Measurements from ENCODE around the gene DYNLT1.
"Not testable (repeated sequence)": the region's sequence is repeated elsewhere in the genome, so short reads cannot be mapped to it uniquely, and the experiment has no call there.

DYNLT1 gene

DNA sequence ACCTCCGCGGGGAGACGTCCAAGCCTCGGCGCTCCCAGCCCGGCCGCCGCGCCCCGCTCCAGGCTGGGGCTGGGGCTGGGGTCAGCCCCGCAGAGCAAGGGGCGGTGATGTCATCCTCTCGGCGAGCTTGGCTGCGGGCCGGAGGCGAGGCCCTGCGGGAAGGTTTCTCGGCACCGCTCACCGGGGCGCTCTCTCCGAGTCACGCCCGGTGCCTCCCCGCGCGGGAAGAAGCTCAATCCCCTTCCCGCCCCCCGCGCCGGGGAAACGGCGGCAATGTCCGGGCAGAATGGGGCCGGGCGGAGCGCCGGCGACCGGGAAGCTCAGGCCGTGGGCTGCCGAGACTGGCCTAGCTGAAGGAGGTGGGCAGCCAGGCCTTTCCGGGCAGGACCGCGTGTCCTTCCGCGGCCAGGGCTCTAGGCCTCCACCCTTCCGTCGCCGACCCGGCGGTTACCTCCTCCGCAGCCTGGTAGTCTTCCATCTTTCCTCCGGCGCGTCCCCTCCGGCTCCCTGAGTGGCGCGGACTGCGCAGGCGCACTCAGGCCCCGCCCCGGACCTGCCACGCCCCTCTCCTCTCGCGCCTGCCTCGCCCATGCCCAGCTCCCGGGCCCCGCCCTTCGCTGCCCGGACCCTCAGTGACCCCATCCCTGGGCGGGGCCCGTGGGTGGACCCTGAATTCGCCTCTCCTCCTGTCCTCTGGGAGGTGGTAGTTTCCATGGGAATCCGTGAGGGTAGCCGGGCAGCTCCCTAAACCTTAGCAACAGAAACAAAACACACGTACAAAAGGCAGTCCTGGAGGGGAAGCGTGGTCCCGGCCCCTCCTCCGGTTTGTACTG, at the start of gene DYNLT1:
Gene DYNLT1, minus strand, starts transcription at position 513 of the 833 bp plus-strand sequence. Its CDS starts 35 bp downstream, at position 478.
- Histone ChIP-seq H3K9me3 (ENCODE audit: control insufficient read depth, insufficient read depth, low read length) (no peaks in the 10 kb centered on the region), H3K4me1 (ENCODE audit: insufficient read depth, low read length) (peaks cover 6% of the 10 kb centered on the region), H3K9ac (ENCODE audit: low read depth, low read length) (peak within 1 kb of the TSS; percentile 93)

DNA sequence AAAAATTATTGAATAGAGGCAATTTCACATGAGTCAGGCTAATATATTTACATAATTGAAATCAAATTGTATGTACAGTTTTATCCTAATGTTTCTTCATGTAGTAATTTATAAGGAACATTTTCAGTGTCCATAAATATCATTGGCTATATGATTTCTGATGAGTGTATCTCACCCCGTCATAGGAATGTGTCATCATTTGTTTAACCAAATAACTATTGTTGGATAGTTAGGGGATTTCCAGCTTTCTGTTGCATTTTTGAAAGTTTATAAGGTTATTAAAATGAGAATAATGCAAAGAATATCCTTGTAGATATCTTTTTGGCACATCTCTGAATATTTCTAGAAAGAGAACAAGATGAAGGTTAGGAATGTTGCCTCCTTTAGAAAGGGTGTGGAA, 44.3 kb upstream of the DYNLT1 start:
- Histone ChIP-seq H3K9me3 (ENCODE audit: control insufficient read depth, insufficient read depth, low read length) (no peaks in the 10 kb centered on the region), H3K36me3 (ENCODE audit: insufficient read depth, low read length) (no peaks in the 10 kb centered on the region), H3K9ac (ENCODE audit: low read depth, low read length) (no peak overlapping the region), H3K4me1 (ENCODE audit: insufficient read depth, low read length) (no peaks in the 10 kb centered on the region)

More for the DNA sequence above, at the start of gene DYNLT1:
- no peaks in the 10 kb centered on the region; the same call in 1 of the 2 replicates for H3K36me3 ChIP-seq (ENCODE audit: insufficient read depth, low read length)

DNA sequence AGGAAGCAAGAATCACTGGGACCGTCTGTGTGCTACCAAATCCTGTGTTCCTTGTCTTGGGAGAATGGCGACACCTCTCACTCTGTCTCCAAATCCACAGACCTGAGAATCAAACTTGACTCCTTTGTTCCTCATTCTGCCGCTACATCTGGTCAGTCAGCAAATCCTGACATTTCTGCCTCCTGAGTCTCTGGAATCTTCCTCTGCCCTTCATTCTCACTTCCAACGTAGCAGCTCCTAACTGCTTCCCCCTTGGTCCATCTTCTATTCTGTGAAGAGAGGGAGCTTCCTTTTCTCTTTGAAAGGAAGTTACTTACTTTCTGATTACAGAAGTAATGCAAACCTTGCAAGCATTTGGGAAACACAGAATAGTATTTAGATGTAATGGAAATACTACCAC, 43.0 kb upstream of the DYNLT1 start:
- Histone ChIP-seq H3K9ac (ENCODE audit: low read depth, low read length) (no peak overlapping the region), H3K4me1 (ENCODE audit: insufficient read depth, low read length) (no peaks in the 10 kb centered on the region), H3K36me3 (ENCODE audit: insufficient read depth, low read length) (no peaks in the 10 kb centered on the region), H3K9me3 (ENCODE audit: control insufficient read depth, insufficient read depth, low read length) (no peaks in the 10 kb centered on the region)

DNA sequence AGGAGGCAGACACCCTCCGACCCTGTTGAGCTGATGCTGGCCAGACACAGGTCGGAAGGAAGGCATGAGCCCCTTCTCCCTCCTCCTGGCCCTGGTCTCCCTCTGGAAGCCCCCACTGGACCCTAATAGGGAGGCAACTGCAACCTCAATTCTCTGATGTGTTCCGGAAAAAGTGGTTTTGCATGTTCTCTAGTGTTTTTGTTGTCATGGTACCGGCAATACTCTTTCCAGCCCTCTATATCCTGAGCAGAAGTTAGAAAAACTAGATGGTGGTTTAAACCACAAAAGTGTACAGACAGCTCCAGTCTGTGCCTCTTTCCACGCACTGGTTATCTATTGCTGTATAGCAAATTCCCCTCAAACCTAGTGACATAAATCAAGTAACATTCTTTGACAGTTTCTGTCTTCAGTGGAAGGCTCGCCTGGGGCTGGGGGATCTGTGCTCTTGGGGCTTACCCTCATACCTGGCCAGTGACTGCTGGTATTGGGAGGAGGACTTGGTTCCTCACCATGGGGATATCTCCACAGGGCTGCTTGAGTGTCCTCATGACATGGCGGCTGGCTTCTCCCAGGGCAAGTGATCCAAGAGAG, 42.3 kb upstream of the DYNLT1 start:
- no peaks in the 10 kb centered on the region for H3K9me3 ChIP-seq (ENCODE audit: control insufficient read depth, insufficient read depth, low read length)
- H3K36me3 ChIP-seq (ENCODE audit: insufficient read depth, low read length): no peaks in the 10 kb centered on the region
- H3K4me1 ChIP-seq (ENCODE audit: insufficient read depth, low read length): no peaks in the 10 kb centered on the region
- H3K9ac ChIP-seq (ENCODE audit: low read depth, low read length): no peak overlapping the region

DNA sequence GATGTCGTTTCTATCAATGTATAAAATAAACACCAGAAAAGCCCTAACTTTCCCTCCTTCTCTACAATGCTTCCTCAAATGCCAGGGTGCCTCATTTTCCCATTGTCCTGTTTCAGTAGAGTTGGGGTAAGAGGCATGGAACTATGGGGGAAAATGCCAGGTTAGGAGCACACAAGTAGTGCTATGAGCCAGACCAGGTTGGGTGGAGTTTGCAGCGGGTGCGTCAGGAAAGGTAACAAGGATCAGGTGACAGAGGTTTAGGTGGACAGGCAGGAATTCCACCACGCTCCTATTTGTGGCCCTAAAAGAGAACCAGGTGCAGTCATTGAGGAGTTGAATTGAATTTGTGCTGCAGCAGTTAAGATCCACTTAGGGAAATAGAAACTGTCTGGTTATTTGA, 41.8 kb upstream of the DYNLT1 start:
- Histone ChIP-seq H3K9ac (ENCODE audit: low read depth, low read length) (no peak overlapping the region), H3K36me3 (ENCODE audit: insufficient read depth, low read length) (no peaks in the 10 kb centered on the region), H3K4me1 (ENCODE audit: insufficient read depth, low read length) (no peaks in the 10 kb centered on the region), H3K9me3 (ENCODE audit: control insufficient read depth, insufficient read depth, low read length) (no peaks in the 10 kb centered on the region)

DNA sequence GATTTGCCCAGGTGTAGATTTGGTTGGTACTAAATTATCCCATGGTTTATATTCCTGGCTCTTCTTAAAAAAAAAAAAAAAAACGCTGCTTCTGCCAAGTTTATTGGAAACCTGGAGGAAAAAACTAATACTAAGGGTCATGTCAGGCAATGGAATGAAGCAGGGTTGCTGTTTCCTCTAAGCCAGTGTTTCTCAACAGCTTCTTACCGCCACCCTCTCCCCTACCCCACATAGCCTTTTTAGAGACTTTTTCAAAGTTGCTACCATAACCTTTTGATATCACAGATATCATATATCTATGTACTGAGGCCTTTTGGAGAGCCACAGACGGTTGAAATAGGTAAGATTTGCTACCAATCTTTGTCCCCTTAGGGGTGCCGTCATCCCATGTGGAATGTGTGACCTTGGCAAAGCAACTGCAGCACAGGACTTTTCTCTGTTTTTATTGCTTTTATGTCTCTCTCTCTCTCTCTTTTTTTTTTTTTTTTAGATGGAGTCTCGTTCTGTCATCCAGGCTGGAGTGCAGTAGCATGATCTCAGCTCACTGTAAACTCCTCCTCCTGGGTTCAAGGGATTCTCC, 40.3 kb upstream of the DYNLT1 start:
- Histone ChIP-seq H3K9me3 (ENCODE audit: control insufficient read depth, insufficient read depth, low read length) (no peaks in the 10 kb centered on the region), H3K4me1 (ENCODE audit: insufficient read depth, low read length) (no peaks in the 10 kb centered on the region), H3K9ac (ENCODE audit: low read depth, low read length) (no peak overlapping the region), H3K36me3 (ENCODE audit: insufficient read depth, low read length) (no peaks in the 10 kb centered on the region)

DNA sequence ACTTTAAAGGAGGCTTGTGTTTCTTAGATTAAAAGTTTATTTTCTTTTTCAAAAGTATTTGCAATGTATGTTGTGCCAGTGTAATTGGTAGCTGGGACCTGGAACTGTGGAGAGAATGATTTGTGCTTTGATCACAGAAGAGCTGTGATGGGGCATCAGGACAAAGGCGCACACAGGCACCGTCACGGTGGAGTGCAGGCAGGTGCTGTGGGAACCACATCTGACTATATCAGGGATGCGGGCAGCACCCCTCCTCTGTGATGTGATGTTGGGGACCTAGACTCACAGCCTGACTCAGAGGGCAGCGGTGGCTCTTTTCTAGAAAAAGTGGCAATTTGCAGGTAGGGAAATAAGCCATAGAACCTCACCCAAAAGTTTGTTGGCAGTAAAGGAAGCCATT, 39.8 kb upstream of the DYNLT1 start:
- no peaks in the 10 kb centered on the region for H3K9me3 ChIP-seq (ENCODE audit: control insufficient read depth, insufficient read depth, low read length)
- no peaks in the 10 kb centered on the region for H3K4me1 ChIP-seq (ENCODE audit: insufficient read depth, low read length)
- H3K36me3 ChIP-seq (ENCODE audit: insufficient read depth, low read length): no peaks in the 10 kb centered on the region
- no peak overlapping the region for H3K9ac ChIP-seq (ENCODE audit: low read depth, low read length)

DNA sequence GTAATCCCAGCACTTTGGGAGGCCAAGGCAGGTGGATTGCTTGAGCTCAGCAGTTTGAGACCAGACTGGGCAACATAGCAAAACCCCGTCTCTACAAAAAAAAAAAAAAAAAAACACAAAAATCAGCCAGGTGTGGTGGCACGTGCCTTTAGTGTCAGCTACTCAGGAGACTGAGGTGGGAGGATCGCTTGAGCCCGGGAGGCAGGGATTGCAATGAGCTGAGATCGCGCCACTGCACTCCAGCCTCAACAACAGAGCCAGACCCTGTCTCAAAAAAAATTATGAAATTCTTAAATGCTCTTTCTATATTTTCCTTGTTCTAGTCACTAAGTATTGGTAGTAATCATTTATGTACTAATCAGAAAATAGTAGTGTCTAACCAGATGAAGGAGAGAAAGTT, 35.9 kb upstream of the DYNLT1 start:
- Histone ChIP-seq H3K36me3 (ENCODE audit: insufficient read depth, low read length) (no peaks in the 10 kb centered on the region), H3K9ac (ENCODE audit: low read depth, low read length) (no peak overlapping the region), H3K4me1 (ENCODE audit: insufficient read depth, low read length) (no peaks in the 10 kb centered on the region), H3K9me3 (ENCODE audit: control insufficient read depth, insufficient read depth, low read length) (no peaks in the 10 kb centered on the region)

DNA sequence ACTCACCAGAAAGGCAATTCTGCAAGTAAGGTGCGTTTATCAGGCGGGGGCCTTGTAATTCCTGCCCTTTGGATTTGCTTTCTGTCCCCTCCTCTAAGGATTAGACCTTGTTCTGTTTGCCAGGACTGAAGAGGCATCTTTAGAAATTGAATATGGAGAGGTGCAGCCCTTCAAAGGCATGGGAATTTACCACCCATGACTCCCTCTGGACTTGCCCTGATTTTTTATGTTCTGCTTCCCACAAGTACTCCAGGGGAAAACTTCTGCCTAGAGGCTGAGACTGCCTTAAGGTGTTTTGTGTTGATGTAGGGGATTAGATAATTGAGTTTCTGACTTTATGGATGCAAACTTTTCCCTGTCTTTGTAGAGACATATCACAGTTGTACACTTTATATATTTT, 35.5 kb upstream of the DYNLT1 start:
- Histone ChIP-seq H3K9ac (ENCODE audit: low read depth, low read length) (no peak overlapping the region), H3K9me3 (ENCODE audit: control insufficient read depth, insufficient read depth, low read length) (no peaks in the 10 kb centered on the region), H3K36me3 (ENCODE audit: insufficient read depth, low read length) (no peaks in the 10 kb centered on the region), H3K4me1 (ENCODE audit: insufficient read depth, low read length) (no peaks in the 10 kb centered on the region)

DNA sequence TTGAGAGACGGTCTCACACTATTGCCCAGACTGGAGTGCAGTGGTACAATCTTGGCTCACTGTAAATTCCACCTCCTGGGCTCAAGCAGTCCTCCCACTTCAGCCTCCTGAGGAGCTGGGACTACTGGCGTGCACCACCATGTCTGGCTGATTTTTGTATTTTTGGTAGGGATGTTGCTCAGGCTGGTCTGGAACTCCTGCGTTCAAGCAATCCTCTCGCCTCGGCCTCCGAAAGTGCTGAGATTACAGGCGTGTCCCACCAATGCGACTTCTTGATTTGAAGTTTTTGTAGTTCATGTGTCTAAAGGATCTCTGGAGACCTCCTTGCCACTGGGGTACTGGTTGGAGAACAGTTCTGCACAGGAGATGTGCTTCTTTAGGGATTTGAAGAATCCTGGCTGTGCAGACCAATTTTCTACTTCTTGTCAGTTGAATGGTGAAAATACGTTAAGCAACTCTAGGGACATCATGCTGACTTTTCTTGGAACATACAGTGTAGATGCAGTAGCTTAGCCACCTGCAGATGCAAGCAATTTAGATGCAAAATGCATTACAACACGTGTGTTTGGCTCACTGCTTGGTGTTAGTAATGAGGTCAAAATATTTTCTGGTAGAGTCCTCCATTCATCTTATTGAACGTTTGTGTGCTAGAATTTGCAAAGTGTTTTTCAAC, 33.5 kb upstream of the DYNLT1 start:
- H3K4me1 ChIP-seq (ENCODE audit: insufficient read depth, low read length): no peaks in the 10 kb centered on the region
- no peaks in the 10 kb centered on the region for H3K36me3 ChIP-seq (ENCODE audit: insufficient read depth, low read length)
- no peak overlapping the region for H3K9ac ChIP-seq (ENCODE audit: low read depth, low read length)
- no peaks in the 10 kb centered on the region for H3K9me3 ChIP-seq (ENCODE audit: control insufficient read depth, insufficient read depth, low read length)

DNA sequence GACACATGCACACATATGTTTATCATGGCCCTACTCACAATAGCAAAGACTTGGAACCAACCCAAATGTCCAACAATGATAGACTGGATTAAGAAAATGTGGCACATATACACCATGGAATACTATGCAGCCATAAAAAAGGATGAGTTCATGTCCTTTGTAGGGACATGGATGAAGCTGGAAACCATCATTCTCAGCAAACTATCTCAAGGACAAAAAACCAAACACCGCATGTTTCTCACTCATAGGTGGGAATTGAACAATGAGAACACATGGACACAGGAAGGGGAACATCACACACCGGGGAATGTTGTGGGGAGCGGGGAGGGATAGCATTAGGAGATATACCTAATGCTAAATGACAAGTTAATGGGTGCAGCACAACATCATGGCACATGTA, 32.6 kb upstream of the DYNLT1 start:
- not testable (repeated sequence) for H3K9ac ChIP-seq (ENCODE audit: low read depth, low read length); H3K36me3 ChIP-seq (ENCODE audit: insufficient read depth, low read length); H3K9me3 ChIP-seq (ENCODE audit: control insufficient read depth, insufficient read depth, low read length); H3K4me1 ChIP-seq (ENCODE audit: insufficient read depth, low read length)

DNA sequence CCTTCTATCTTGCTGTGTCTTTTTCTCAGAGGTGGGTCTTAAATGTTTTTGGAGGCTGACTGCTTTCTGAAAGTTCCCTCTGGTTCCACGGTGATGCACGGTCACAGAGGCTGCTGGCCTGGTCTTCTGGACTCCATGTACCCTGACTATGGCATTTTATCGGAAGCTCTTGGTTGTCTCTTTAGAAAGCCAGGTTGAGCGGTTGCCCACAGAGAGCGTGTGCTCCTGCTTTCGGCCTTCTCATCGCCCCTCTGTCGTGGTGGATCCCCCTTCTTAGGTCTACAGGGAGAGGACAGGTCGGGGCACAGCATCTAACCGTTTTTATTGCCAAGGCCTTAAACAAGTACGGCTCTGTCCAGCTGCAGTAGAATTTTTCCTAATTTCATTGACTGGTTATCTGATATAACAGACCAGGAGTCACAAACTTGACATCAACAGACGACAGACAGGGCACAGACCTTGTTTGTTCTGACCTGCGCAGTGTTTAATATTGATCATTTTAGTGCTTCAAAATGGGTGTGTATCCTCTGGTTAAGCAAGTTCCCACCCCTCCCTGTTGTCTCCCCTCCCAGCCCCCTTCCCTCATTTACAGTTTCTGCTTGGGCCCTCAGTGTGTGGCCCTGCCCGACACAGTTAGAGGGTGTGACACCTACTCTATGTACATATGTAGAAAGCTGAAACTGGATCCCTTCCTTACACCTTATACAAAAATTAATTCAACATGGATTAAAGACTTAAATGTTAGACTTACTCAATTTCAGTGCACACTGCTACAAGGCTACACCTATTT, 30.0 kb upstream of the DYNLT1 start:
- H3K9ac ChIP-seq (ENCODE audit: low read depth, low read length): no peak overlapping the region
- H3K4me1 ChIP-seq (ENCODE audit: insufficient read depth, low read length): no peaks in the 10 kb centered on the region
- H3K36me3 ChIP-seq (ENCODE audit: insufficient read depth, low read length): no peaks in the 10 kb centered on the region
- no peaks in the 10 kb centered on the region for H3K9me3 ChIP-seq (ENCODE audit: control insufficient read depth, insufficient read depth, low read length)

DNA sequence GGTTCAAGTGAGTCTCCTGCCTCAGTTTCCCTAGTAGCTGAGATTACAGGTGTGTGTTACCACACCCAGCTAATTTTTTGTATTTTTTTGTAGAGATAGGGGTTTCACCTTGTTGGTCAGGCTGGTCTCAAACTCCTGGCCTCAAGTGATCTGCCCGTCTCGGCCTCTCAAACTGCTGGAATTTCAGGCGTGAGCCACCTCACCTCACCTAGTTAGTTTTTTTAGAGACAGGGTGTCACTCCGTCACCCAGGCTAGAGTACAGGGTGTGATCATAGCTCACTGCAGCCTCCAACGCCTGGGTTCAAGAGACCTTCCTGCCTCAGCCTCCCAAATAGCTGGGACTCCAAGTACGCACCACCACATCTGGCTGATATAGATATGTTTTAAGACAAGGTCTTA, 28.2 kb upstream of the DYNLT1 start:
- H3K9me3 ChIP-seq (ENCODE audit: control insufficient read depth, insufficient read depth, low read length): no peaks in the 10 kb centered on the region
- H3K9ac ChIP-seq (ENCODE audit: low read depth, low read length): no peak overlapping the region
- H3K36me3 ChIP-seq (ENCODE audit: insufficient read depth, low read length): no peaks in the 10 kb centered on the region
- H3K4me1 ChIP-seq (ENCODE audit: insufficient read depth, low read length): no peaks in the 10 kb centered on the region

DNA sequence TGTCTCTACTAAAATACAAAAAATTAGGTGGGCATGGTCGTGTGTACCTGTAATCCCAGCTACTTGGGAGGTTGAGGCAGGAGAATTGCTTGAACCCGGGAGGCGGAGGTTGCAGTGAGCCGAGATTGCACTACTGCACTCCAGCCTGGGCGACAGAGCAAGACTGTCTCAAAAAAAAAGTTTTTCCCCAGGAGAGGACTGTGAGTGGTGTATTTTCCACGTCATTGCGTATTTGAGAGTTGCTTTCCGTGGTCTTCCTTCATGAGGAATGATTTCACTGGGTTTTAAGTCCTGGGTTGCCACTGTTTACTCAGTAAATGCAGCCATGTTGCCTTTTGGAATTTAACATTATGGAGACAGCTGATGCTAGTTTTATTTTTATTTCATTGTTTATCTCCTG, 27.6 kb upstream of the DYNLT1 start:
- H3K9me3 ChIP-seq (ENCODE audit: control insufficient read depth, insufficient read depth, low read length); H3K9ac ChIP-seq (ENCODE audit: low read depth, low read length); H3K4me1 ChIP-seq (ENCODE audit: insufficient read depth, low read length); H3K36me3 ChIP-seq (ENCODE audit: insufficient read depth, low read length): not testable (repeated sequence)
